Stomach smooth muscle (tissue), 2 donors: Measurements from ENCODE around the gene M1AP.
A peak's percentile ranks its signal among the peaks of the same experiment; 100 is the strongest.

ENCODE experiments used
- H3K27ac ChIP-seq: one replicate; pipeline ENCODE4 v1.7.0; 2013; ENCODE audit warnings: mild to moderate bottlenecking, low read length, inconsistent platforms
- H3K27me3 ChIP-seq, 2 donors: one replicate each; pipeline ENCODE4 v1.7.0; 2013; ENCODE audit warnings: low read length in 2 of 2; ENCODE audit not compliant: insufficient read depth in 2 of 2, control insufficient read depth in 1 of 2
- H3K36me3 ChIP-seq, 2 donors: one replicate each; pipeline ENCODE4 v1.7.0; 2013; ENCODE audit warnings: low read length in 2 of 2; ENCODE audit not compliant: control insufficient read depth in 2 of 2, insufficient read depth in 2 of 2
- H3K4me1 ChIP-seq: one replicate; pipeline ENCODE4 v1.7.0; 2013; ENCODE audit warnings: low read length; ENCODE audit not compliant: control insufficient read depth, insufficient read depth
- H3K4me3 ChIP-seq, 2 donors: one replicate each; pipeline ENCODE4 v1.7.0; 2013; ENCODE audit warnings: low read length in 2 of 2
- H3K9ac ChIP-seq, 2 donors: one replicate each; pipeline ENCODE4 v1.7.0; 2013; ENCODE audit warnings: low read length in 2 of 2, mild to moderate bottlenecking in 1 of 2
- H3K9me3 ChIP-seq, 2 donors: one replicate each; pipeline ENCODE4 v1.7.0; 2013; ENCODE audit warnings: low read length in 2 of 2; ENCODE audit not compliant: control insufficient read depth in 2 of 2
- donor health status: healthy.
- donor health status: Pancreatic carcinoma.

M1AP gene

DNA sequence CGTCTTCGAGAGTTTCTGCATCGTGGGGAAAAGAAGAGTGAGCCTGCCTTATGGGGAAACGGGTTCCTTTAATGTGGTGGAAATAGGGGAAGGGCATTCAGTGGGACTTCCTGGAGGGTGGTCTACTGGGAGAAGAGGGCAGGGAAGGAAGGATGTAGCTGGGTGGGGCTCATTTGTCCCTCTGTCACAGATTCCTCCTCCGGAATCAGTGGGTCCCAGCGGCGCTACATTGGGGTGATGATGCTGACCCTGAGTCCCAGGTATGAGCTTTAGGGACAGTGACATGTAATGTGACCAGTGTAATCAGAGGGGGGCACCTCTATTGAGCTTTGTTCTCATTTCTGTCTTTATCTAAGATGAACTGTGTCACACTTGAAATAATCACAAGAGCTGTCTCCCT, 116.5 kb downstream of the M1AP start:
- Histone ChIP-seq H3K4me1 (peaks cover 31% of the 10 kb centered on the region), H3K27ac (no peak overlapping the region), H3K9ac (peak overlapping the region in 1 of 2 donors; percentile 18), H3K27me3 (no peaks in the 10 kb centered on the region), H3K36me3 (peaks cover 14 to 32% of the 10 kb centered on the region in 2 donors), H3K4me3 (no peak overlapping the region), H3K9me3 (no peaks in the 10 kb centered on the region)

DNA sequence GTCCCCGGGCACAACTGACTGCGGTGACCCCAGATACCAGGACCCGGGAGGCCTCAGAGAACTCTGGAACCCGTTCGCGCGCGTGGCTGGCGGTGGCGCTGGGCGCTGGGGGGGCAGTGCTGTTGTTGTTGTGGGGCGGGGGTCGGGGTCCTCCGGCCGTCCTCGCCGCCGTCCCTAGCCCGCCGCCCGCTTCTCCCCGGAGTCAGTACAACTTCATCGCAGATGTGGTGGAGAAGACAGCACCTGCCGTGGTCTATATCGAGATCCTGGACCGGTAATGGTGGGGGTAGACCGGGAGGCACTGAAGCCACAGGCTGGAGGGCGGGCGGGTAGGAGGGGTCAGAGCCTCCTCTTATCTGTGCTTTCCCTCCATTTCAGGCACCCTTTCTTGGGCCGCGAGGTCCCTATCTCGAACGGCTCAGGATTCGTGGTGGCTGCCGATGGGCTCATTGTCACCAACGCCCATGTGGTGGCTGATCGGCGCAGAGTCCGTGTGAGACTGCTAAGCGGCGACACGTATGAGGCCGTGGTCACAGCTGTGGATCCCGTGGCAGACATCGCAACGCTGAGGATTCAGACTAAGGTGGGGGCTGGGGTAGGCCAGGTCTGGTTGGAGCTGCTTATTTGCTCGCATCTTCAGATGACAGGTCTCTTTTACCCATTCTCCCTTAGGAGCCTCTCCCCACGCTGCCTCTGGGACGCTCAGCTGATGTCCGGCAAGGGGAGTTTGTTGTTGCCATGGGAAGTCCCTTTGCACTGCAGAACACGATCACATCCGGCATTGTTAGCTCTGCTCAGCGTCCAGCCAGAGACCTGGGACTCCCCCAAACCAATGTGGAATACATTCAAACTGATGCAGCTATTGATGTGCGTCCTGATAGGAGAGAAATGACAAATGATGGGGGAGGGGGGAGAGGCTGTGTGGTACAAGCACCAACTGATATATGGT, 117.6 kb downstream of the M1AP start:
- peak overlapping the region; percentile 72 to 80 for H3K9ac ChIP-seq
- peaks cover 31% of the 10 kb centered on the region for H3K4me1 ChIP-seq
- H3K36me3 ChIP-seq = peaks cover 25 to 41% of the 10 kb centered on the region in 2 donors
- H3K9me3 ChIP-seq = no peaks in the 10 kb centered on the region
- peak overlapping the region; percentile 79 to 99 for H3K4me3 ChIP-seq
- H3K27me3 ChIP-seq = no peaks in the 10 kb centered on the region
- peak overlapping the region; percentile 77 for H3K27ac ChIP-seq

DNA sequence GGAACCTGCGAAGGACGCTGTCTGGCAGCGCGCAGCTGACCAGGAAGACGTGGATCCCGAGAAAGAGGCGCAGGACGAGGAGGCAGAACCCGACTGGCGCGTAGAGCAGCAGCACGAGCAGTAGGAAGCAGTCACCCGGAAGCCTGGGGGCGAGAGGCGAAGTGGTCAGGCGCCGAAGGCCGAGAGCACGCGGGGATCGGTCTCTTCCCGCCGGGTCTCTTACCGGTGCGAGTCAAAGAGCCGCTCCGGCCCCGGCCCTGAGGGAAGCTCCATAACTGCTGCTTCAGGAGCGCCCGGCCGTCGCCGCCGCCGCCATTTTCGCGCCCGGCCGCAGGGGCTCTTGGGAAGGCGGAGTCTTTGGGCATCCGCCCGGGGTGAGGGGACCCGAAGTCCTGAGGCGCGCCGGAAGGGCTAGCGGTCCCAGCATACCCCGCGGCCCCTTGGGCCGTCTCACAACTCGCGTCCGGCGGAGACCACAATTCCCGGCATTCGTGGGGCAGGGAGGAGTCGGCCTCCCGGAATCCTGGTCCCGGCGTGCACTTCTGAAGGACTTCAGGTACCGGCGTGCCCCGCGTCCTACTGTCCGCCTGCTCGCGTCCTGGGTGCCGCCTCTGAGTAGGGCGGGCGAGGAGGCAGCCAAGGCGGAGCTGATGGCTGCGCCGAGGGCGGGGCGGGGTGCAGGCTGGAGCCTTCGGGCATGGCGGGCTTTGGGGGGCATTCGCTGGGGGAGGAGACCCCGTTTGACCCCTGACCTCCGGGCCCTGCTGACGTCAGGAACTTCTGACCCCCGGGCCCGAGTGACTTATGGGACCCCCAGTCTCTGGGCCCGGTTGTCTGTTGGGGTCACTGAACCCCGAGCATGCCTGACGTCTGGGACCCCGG, 118.5 kb downstream of the M1AP start, which contains the start of the genes AUP1 and HTRA2:
AUP1 (minus strand) TSS at position 350 of the 882 bp plus-strand sequence; CDS start at position 273, 77 bp downstream.
HTRA2 (plus strand) TSS at position 577 of the 882 bp plus-strand sequence; CDS start at position 651, 74 bp downstream.
- Histone ChIP-seq H3K27ac (peak within 1 kb of the TSS; percentile 77), H3K27me3 (no peaks in the 10 kb centered on the region), H3K36me3 (peaks cover 25 to 41% of the 10 kb centered on the region in 2 donors), H3K9ac (peak within 1 kb of the TSS; percentile 79 to 91), H3K4me3 (peak within 1 kb of the TSS; percentile 79 to 99), H3K9me3 (no peaks in the 10 kb centered on the region), H3K4me1 (peaks cover 31% of the 10 kb centered on the region)

DNA sequence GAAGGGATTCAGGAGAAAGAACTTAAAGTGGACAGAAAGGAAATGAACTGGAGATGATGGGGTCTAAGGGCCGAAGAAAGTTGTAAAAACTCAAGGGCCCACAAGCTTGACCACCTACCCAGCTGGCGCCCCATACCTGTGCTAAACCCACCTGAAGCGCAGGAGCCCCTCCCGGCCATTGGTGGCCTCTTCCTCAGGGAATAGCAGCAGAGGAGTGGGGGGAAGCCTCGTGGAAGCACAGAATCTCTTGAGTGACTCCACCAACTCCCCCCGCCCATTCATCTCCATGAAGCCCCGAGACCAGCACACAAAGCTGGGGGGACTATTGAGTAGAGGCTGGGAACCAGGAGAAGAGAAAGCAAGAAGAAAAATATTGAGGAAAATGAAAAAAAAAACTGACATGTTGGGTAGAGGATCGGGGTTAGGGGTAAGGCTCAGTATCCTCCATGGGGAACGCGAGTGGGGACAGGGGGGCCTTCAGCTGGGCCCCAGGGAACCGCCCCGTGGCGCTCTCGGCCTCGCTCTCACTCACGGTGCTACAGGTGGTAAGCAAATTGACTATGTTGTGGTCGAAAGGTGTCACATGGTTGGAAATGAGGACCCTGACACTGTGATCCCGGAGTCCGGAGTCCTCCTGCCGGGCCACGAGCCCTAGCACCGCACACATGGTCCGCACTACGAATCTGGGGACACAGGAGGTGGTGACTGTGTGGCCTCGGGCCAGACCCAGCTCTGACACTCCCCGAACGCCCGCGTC, 119.4 kb downstream of the M1AP start:
- Histone ChIP-seq H3K4me1 (peaks cover 31% of the 10 kb centered on the region), H3K9me3 (no peaks in the 10 kb centered on the region), H3K27ac (peak overlapping the region; percentile 77), H3K27me3 (no peaks in the 10 kb centered on the region), H3K36me3 (peaks cover 25 to 38% of the 10 kb centered on the region in 2 donors), H3K4me3 (peak overlapping the region; percentile 74 to 99), H3K9ac (peak overlapping the region; percentile 79 to 91)

DNA sequence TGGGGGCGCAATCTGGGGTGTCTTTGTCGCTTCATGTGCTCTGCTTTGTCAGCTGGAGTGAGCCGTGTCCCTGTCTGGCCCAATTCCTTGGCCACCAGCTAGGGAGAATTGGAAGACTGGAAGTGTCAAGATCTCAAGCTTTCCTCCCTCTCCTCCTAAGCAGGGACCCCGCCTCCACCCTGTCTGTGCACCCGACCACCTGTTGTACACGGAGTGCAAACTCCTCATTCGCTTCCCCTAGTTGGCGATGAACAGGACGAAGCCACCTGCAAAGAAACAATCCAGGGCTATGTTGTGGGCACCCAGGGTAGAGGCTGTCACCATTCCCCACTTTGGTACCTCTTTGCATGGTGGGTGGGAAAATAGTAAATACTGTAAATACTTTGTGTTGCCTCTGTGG, 120.4 kb downstream of the M1AP start:
- no peaks in the 10 kb centered on the region for H3K9me3 ChIP-seq
- H3K4me1 ChIP-seq = peaks cover 31% of the 10 kb centered on the region
- H3K36me3 ChIP-seq = peaks cover 25 to 33% of the 10 kb centered on the region in 2 donors
- H3K9ac ChIP-seq = no peak overlapping the region
- H3K27ac ChIP-seq = no peak overlapping the region
- H3K27me3 ChIP-seq = no peaks in the 10 kb centered on the region
- H3K4me3 ChIP-seq = no peak overlapping the region

DNA sequence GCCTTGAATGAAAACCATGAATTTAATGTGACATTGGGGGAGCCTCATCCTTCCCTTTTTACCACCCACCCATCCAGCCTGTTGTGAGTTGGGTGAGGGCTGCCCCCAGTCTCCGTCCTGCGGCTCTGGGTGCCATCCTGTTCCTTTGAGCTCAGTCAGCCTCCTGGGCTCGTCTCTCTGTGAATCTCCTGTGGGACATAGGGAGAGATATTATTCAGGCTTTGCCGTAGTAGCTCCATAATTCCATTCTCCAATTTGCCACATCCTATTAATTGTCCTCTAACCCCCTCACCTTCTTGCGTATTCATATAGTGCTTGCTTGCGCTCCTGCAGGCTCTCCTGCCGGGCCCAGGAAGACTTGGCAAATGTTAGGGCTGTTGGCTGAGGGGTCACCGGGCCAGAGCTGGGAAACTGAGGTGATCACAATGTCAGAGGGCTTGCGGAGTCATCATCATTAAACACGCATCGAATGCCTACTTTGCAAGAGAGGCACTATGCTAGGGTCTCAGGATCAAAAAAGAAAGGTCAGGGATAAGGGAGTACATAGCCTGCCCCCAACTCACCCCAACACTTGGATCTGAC, 121.4 kb downstream of the M1AP start:
- no peaks in the 10 kb centered on the region for H3K27me3 ChIP-seq
- H3K27ac ChIP-seq = no peak overlapping the region
- no peak overlapping the region for H3K4me3 ChIP-seq
- no peaks in the 10 kb centered on the region for H3K9me3 ChIP-seq
- no peak overlapping the region for H3K9ac ChIP-seq
- peaks cover 19 to 25% of the 10 kb centered on the region in 2 donors for H3K36me3 ChIP-seq
- H3K4me1 ChIP-seq = peaks cover 30% of the 10 kb centered on the region

DNA sequence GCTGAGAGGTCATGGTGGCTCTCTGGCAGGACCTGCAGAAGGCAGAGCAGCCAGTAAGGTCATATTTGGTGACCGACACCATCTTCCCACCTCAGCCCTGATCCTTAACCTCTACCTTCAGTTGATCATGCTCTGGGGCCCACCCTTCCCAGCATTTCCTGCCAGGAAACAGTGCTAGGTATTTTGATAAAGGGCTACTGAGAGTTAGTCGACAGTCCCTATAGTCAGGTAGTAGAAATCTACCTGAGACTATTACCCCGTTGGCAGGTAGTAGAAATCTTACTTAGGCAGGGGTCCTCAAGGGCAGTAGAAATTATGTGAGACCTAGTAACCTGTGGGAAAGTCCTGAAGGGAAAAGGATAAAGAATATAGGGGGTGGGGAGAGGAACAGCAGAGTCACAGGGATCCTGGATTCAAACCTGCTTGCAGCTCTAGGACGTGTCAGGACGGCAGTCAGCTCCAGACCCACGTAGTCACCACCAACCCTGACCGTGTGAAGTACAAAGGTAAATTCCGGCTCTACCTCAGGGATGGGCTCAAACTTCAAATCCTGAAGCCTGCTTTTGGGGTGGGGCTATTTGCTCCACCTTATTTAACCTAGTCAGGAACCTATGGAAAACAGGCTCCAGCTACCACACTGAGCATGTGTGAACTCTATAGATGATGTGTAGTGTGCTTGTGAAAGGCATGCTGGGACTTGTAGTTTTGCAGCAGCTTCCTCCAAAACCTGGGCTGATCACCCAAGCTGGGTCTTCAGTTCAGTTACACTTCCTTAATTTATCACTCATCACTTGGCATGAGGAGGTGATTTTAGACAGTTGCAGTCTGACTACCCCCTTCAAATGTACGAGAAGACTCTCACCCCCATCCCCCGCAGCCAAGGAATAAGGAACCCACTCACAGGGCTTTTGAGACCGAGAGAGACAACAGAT, 122.1 kb downstream of the M1AP start, which contains the start of gene DQX1:
DQX1 (minus strand) TSS at position 515 of the 932 bp plus-strand sequence; CDS start at position 13, 502 bp downstream.
- H3K4me3 ChIP-seq = no peak within 1 kb of the TSS
- peaks cover 19 to 22% of the 10 kb centered on the region in 2 donors for H3K36me3 ChIP-seq
- H3K9me3 ChIP-seq = no peaks in the 10 kb centered on the region
- H3K27ac ChIP-seq = no peak within 1 kb of the TSS
- no peaks in the 10 kb centered on the region for H3K27me3 ChIP-seq
- peaks cover 24% of the 10 kb centered on the region for H3K4me1 ChIP-seq
- no peak within 1 kb of the TSS for H3K9ac ChIP-seq

DNA sequence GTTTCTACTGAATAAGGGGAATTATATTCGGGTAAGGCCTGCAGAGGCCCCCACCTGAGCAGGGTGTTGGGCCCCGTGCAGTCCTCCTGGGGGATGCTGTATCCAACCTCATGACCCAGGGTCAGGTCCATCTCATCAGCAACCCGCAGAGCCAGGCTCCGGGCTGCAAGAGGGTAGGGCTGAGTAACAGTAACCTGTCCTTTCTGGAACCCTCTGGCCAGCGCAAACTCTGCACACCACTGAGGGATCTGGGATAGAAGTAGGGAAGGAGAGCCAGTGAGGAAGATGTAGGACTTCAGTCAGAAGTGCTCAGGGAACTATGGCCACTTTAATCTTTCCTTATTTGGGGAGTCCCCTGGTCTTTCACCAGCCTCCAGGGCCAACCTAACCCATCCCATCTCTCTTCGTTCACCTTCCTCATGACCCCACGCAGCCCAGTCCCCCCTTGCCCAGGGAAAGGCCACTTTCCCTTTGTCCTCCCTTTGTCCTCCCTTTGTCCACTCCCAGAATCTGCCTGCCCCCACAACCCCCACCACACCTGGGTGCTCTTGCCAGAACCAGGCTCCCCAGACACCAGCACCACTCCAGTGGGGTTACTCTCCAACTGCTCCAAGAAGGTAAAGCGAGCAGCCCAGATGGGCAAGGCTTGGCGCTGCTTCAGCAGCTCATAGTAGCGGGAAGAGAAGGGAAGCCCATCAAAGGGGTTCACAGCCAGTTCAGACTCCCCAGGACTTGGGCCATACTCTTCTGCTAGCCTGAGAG, 123.0 kb downstream of the M1AP start:
- Histone ChIP-seq H3K4me1 (peaks cover 17% of the 10 kb centered on the region), H3K9ac (no peak overlapping the region), H3K36me3 (peaks cover 19 to 22% of the 10 kb centered on the region in 2 donors), H3K27me3 (peaks cover 3 to 4% of the 10 kb centered on the region in 2 donors), H3K27ac (no peak overlapping the region), H3K9me3 (no peaks in the 10 kb centered on the region), H3K4me3 (no peak overlapping the region)
